Ishikawa (cell line): ENCODE data around the gene CCR8.

ENCODE experiments used
- CEBPB ChIP-seq: IDR thresholded peaks from 2 replicates; pipeline ENCODE4 v1.6.1; 2012
- CREB1 ChIP-seq: IDR thresholded peaks from 2 replicates; pipeline ENCODE4 v1.6.1; 2012; ENCODE audit warnings: low read depth
- EGR1 ChIP-seq: IDR thresholded peaks from 2 replicates; pipeline ENCODE4 v1.6.1; 2012
- EP300 ChIP-seq: IDR thresholded peaks from 2 replicates; pipeline ENCODE4 v1.6.1; 2012; ENCODE audit warnings: borderline replicate concordance
- FOXM1 ChIP-seq: IDR thresholded peaks from 2 replicates; pipeline ENCODE4 v1.6.1; 2012; ENCODE audit warnings: low read depth, borderline replicate concordance
- NFIC ChIP-seq: IDR thresholded peaks from 2 replicates; pipeline ENCODE4 v1.6.1; 2012
- RAD21 ChIP-seq: IDR thresholded peaks from 2 replicates; pipeline ENCODE4 v1.6.1; 2012; ENCODE audit warnings: low read depth
- TEAD4 ChIP-seq: IDR thresholded peaks from 2 replicates; pipeline ENCODE4 v1.6.1; 2012
- YY1 ChIP-seq: IDR thresholded peaks from 2 replicates; pipeline ENCODE4 v1.6.1; 2012; ENCODE audit warnings: low read depth

- no peak for TF ChIP-seq EP300
- no peak for TF ChIP-seq CEBPB
- no peak for TF ChIP-seq YY1
- no peak for TF ChIP-seq NFIC
- no peak for TF ChIP-seq CREB1
- no peak for TF ChIP-seq RAD21
- no peak for TF ChIP-seq EGR1
- TF ChIP-seq TEAD4 = no peak
- no peak for TF ChIP-seq FOXM1
Measured at GRCh38 chr3:39315420-39315819, 14.1 kb upstream of the CCR8 start.
